Mesothelial cell of epicardium (in vitro differentiated cells): Measurements from ENCODE around the gene TMEM54. TPM values are rescaled to one million over a fixed set of nuclear protein-coding genes. Genes with fewer than 3 reads are reported as not detected.
A peak's percentile ranks its signal among the peaks of the same experiment; 100 is the strongest.
"Not testable (repeated sequence)": the region's sequence is repeated elsewhere in the genome, so short reads cannot be mapped to it uniquely, and the experiment has no call there.

Experiments used
- DNase-seq, 2 experiments: peaks; one replicate each; pipeline ENCODE4 v3.0.0; 2021; ENCODE audit warnings: low spot score in 2 of 2; ENCODE audit not compliant: unreplicated experiment in 2 of 2
- H3K27ac Mint-ChIP-seq: 2 replicates; pipeline ENCODE4 v1.8.0; 2021; ENCODE audit warnings: mixed read lengths
- H3K27me3 Mint-ChIP-seq: 2 replicates; pipeline ENCODE4 v1.8.0; 2021; ENCODE audit warnings: low read depth, mixed read lengths
- H3K36me3 Mint-ChIP-seq: 2 replicates; pipeline ENCODE4 v1.8.0; 2021; ENCODE audit warnings: mixed read lengths
- H3K4me1 Mint-ChIP-seq: 2 replicates; pipeline ENCODE4 v1.8.0; 2021; ENCODE audit warnings: mixed read lengths
- H3K4me3 Mint-ChIP-seq: 2 replicates; pipeline ENCODE4 v1.8.0; 2021; ENCODE audit warnings: mild to moderate bottlenecking, moderate library complexity, mixed read lengths
- H3K9me3 Mint-ChIP-seq: 2 replicates; pipeline ENCODE4 v1.8.0; 2021; ENCODE audit warnings: mixed read lengths
- CTCF ChIP-seq: fragments of 200-600 bp; sonication (generic); IDR thresholded peaks from one replicate; pipeline ENCODE4 v1.5.0; 2021; ENCODE audit warnings: antibody characterized with exemption; ENCODE audit not compliant: unreplicated experiment
- total RNA-seq: library from RNA; stranded (reverse); gene quantifications from 3 replicates; pipeline ENCODE4 v1.2.1, GENCODE V29; 2021

The TMEM54 gene
- total RNA-seq, 1 donor from 2014 or later, result 49.0 TPM

GRCh38 chr1:32907435-32907834 is 6.2 kb upstream of the TMEM54 start:
- no peak overlapping the region for H3K27ac Mint-ChIP-seq
- DNase-seq, result no peak
- no peaks in the 10 kb centered on the region for H3K27me3 Mint-ChIP-seq
- H3K4me3 Mint-ChIP-seq, result no peak overlapping the region
- no peak for TF ChIP-seq CTCF
- H3K4me1 Mint-ChIP-seq, result no peaks in the 10 kb centered on the region
- H3K9me3 Mint-ChIP-seq, result peaks cover 5% of the 10 kb centered on the region
- H3K36me3 Mint-ChIP-seq, result no peaks in the 10 kb centered on the region

GRCh38 chr1:32906654-32907053 is 5.5 kb upstream of the TMEM54 start:
- no peak overlapping the region for H3K4me3 Mint-ChIP-seq

GRCh38 chr1:32905588-32905987 is 4.4 kb upstream of the TMEM54 start:
- DNase-seq, H3K9me3 Mint-ChIP-seq, H3K36me3 Mint-ChIP-seq, H3K4me3 Mint-ChIP-seq, H3K27me3 Mint-ChIP-seq, H3K4me1 Mint-ChIP-seq, H3K27ac Mint-ChIP-seq: not testable (repeated sequence)

More at GRCh38 chr1:32906654-32907053, 5.5 kb upstream of the TMEM54 start:
- TF ChIP-seq CTCF, result no peak
- H3K27ac Mint-ChIP-seq, result no peak overlapping the region
- peaks cover 4% of the 10 kb centered on the region for H3K4me1 Mint-ChIP-seq
- no peaks in the 10 kb centered on the region for H3K36me3 Mint-ChIP-seq
- H3K9me3 Mint-ChIP-seq, result peaks cover 5% of the 10 kb centered on the region
- no peaks in the 10 kb centered on the region for H3K27me3 Mint-ChIP-seq
- DNase-seq, result no peak

- no peak overlapping the region for H3K4me3 Mint-ChIP-seq
- no peak overlapping the region for H3K27ac Mint-ChIP-seq
- no peaks in the 10 kb centered on the region for H3K36me3 Mint-ChIP-seq
- H3K9me3 Mint-ChIP-seq, result no peaks in the 10 kb centered on the region
- H3K27me3 Mint-ChIP-seq, result no peaks in the 10 kb centered on the region
- peaks cover 11% of the 10 kb centered on the region for H3K4me1 Mint-ChIP-seq
- no peak for TF ChIP-seq CTCF
- no peak for DNase-seq
Observed at GRCh38 chr1:32904797-32905196, 3.6 kb upstream of the TMEM54 start.

- Mint-ChIP-seq H3K4me1 (peaks cover 11% of the 10 kb centered on the region), H3K27me3 (no peaks in the 10 kb centered on the region), H3K27ac (no peak overlapping the region), H3K4me3 (no peak overlapping the region), H3K36me3 (no peaks in the 10 kb centered on the region), H3K9me3 (no peaks in the 10 kb centered on the region)
- no peak for DNase-seq
- no peak for TF ChIP-seq CTCF
Observed at GRCh38 chr1:32903991-32904785, 3.0 kb upstream of the TMEM54 start.

GRCh38 chr1:32902535-32902920 is 1.3 kb upstream of the TMEM54 start:
- no peaks in the 10 kb centered on the region for H3K27me3 Mint-ChIP-seq
- H3K36me3 Mint-ChIP-seq, result no peaks in the 10 kb centered on the region
- TF ChIP-seq CTCF, result no peak
- H3K9me3 Mint-ChIP-seq, result no peaks in the 10 kb centered on the region
- no peak for DNase-seq
- peaks cover 11% of the 10 kb centered on the region for H3K4me1 Mint-ChIP-seq
- H3K27ac Mint-ChIP-seq, result no peak overlapping the region
- H3K4me3 Mint-ChIP-seq, result peak overlapping the region; percentile 61
